GM18505 (cell line): ENCODE data around the gene SLC6A6.

ENCODE experiments used
- ATAC-seq: cut with Tn5 transposase; IDR thresholded peaks from one replicate; pipeline ENCODE4 v1.9.1; 2021; ENCODE audit not compliant: unreplicated experiment
- POLR2A ChIP-seq: IDR thresholded peaks from 4 replicates; pipeline ENCODE4 v1.6.1; 2011; ENCODE audit warnings: borderline replicate concordance; ENCODE audit not compliant: insufficient read depth, insufficient read length; ENCODE audit errors: extremely low read depth

SLC6A6 gene

DNA sequence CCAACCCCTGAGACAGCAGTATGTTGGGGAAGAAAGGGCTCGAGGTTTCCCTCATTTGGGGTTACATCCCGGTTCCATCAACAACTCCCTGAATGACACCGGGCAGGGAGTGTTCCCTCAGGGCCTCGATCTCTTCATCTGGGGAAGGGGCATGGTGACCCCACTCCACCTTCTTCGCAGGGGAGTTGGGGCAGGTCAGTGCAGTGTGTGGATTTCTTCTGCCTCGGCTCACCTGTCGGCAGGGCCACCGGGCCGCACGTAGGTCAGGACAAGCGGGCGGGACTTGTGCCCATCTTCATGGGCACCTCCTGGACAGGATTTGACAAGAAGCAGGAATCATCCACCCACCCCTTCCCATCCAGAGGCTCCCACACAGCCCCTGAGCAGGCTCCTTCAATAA lies 120.4 kb downstream of the SLC6A6 start:
- no peak for TF ChIP-seq POLR2A
- ATAC-seq: no peak

DNA sequence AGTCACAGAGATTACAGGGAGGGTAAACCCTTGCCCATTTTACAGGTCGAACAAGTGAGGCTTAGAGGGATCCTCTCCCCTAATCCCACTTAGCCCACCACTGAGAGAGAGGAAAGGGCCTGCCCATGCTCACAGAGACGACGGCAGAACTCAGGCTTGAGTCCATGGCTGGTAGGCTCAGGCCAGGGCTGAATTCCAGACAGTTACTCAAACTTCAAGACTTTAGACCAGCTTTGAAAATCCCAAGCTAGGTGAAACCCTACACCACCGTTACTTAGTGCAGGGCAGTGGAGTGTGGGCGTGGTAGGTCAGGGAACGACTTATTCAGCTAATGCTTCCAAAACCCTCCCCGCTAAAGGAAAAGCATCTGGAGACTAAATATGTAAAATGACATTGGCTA lies 121.4 kb downstream of the SLC6A6 start:
- no peak for ATAC-seq
- TF ChIP-seq POLR2A: no peak

DNA sequence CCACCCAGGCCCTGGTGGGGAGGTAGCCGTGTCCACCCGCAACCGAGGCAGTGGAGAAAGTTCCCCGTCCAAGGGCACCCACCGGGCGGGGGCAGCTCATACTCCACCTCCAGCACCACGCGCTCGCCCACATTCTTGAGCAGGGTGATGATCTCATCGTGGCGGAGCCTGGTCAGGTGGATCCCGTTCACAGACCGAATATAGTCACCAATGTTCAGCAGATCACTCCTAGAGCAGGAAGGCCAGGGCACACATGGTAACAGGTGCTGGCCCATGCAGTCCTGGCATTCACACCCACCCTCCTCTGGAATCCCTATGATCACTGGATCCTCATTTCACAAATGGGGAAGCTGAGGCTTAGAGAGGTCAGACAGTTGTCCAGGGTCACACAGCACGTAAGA lies 121.9 kb downstream of the SLC6A6 start:
- no peak for ATAC-seq

DNA sequence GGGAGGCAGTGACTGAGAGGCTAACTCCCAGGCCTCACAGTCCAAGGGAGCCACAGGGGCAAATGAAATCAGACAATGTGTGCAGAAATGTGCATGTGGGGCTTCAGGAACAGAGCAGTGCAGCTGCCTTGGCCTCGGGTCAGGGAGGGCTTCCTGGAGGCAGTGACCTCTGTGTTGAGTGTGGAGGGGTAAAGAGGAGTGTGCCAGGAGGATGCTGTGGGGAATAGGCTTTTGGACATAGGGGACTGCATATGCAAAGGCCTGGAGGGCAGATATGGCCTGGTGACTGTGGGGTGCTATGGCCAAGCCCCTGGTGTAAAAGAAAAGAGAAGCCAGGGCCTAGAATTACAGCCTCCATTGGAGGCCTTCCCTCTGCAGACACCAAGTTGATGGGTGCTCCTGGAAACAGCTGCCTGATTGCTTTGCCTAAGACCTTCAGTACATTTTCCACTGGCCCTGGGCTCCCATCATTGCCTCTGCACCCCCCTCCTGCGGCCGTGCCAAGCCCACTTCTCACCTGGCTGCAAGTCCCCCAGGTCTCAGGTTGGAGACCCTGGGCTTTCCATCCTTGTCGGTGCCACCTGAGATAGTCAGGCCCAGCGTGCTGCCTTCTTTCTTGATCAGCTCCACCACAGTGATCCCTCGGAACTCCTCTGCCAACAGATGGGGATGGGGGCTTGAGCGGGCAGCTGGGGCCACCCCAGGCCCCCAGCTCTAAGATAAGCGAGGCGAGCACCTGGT lies 122.7 kb downstream of the SLC6A6 start:
- TF ChIP-seq POLR2A: no peak
- no peak for ATAC-seq

More for the DNA sequence above, 121.9 kb downstream of the SLC6A6 start:
- TF ChIP-seq POLR2A: no peak

DNA sequence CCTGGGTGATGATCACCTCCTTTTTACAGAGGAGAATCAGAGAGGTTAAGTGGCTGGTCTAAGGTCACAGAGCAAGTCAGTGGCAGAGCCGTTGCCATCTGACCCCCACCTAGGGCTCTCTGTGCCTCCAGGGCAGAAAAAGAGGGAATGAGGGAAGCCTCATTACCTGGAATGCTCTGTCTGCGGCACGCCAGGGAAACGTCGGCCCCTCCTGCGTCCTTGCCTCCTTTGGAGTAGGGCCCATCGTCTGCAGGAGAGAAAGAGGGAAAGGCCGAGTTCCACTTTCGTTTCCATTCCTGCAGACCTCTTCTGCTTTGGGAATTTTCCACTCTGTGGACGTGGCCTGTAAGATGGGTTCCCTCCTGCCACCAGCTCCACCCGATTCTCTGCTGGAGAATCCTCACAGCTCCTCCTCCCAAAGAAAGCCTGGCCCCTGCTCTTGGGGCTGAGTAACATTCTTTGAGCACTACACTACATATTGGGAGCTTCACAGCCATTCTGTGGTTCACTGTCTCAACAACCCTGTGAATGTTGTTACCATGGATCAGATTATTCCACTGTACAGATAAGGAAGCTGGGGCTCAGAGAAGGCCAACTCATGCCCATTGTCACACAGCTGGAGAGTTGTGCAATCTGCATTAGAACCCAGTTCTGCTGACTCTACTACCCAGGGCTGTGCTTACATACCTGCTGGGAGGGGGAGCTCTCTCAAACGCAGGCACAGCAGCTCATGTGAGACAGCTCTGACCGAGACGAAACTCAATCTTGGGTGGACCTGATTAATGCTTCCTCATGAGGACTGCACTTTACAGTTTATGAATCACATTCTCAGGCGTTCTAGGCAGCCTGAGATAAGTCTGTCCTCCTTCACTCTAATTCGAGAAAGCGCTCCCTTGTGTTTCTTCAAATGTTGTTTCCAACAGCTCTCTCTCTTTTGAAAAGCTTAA lies 123.6 kb downstream of the SLC6A6 start:
- no peak for TF ChIP-seq POLR2A
- ATAC-seq: no peak

DNA sequence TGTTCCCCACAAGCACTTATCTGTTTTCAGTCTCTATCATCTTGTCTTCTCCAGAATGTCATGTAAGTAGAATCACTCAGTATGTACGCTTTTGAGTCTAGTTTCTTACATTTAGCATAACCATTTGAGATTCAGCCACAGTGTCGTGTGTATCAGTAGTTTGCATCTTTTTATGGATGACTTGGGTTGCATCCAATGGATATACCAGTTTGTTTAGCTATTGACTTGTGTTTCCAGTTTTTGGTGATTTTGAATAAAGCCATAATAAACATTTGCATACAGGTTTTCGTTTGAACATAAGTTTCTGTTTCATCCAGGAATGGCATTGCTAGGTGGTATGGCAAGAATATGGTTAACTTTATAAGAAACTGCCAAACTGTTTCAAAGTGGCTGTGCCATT lies 125.7 kb downstream of the SLC6A6 start:
- no peak for ATAC-seq
- no peak for TF ChIP-seq POLR2A

DNA sequence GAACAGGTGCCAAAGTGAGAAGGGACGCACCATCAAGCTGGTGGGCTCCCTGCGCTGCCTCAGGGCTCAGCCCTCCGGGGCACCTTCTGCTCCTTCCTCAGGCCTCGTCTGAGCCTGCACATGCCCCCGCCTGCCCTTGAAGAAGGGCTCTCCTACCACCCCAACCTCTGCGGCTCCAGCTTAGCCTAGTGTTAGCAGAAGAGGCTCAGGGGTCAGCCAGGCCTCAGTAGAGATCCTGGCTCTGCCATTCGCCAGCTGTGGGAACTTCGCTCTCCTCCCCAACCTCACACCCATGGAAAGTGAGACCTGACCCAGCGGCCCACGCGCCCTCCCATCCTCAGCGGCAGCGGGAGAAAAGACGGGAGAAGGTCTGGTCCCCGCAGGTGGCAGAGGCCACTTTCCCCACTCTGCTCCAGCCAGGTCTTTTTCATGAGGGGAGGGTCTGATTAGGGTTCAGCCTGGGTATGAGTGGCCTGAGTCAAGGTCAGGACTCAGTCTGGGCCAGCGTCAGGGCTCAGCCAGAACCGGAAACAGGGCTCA lies 129.5 kb downstream of the SLC6A6 start:
- TF ChIP-seq POLR2A: no peak
- no peak for ATAC-seq

DNA sequence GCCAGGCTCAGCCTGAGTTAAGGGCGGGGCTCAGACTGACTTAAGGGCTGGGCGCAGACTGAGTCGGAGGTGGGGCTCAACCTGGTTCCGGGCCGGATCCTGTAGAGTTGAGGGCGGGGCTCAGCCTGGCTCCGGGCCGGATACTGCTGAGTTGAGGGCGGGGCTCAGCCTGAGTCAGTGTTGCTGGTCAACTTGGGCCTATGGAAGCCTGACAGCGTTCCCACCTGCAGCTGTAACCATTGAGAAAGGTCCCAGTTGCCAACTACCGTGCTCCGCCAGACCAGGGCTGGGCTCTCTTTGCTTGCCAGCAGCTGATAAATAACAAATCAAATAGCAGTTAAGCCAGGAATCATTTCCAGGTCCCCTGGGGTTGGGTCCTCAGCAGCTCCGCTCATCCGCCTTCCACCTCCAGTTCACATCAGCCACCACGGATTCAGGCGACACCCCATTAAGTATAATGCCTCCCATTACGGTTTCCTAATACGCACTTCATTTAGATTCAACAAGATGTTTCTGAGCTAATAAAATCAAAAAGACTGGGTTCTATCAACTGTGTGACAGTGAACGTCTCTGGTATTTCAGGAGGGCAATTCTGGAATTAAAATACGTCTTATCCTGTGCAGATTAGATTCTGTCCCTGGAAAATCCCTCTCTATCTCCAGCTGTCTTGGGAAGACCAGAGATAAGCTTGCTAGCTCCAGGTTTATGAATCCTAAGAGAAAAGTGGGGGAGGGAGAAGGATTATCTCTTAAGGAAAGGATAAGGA lies 130.5 kb downstream of the SLC6A6 start:
- TF ChIP-seq POLR2A: no peak
- no peak for ATAC-seq

DNA sequence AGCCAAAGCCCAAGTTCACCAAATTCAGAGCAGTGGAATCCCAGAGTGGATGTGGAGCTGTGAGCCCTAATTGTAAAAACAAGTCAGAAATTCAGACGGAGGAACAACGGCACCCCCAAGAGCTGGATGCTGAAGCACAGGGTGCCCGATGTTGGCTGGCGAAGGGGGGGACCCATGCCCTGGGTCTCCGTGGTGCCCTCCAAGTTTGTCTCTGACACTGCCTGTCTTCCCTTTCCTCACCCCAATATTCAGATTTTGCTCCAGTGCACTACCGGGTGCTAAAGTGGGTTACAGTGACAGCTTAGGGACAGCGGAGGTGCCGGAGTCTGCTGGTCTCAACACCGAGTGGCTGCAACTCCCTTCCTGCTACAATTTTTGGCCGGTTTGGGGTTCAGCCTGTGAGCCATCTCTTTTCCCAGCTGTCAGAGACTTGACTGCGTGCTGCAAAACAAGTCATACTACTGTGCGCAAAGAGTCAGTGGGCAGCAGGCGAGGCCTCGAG lies 131.1 kb downstream of the SLC6A6 start:
- no peak for ATAC-seq

DNA sequence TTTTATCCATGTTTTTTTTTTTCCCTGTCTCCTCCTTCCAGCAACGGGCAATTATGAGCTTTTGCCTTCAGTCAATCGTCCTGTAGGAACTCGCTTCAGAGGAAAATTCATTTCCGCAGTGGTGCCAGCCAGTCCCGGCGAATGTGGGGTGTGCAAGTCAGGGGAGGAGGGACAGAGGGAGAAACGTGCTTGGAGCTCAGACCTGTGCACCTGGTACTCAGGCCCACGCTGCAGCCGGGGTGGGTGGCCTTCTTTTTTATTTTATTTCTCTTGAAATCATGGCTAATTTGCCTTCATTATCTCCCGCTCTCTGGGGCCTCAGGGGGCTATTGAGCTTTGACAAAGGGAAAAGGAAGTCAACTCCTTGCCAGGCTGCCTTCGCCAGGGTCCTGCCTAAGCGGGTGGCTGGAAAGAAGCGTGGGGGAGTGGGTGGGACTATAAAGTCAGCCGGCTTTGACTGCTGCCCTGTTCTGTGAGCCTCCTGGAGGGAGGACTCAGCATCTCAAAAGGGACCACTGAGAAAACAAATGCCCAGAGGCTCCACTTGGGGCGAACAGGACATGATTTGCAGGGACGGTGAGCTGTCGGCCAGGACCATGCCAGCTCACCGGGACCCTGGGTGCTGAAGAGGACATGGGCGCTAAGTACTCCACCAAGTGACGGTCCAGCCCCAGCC lies 132.2 kb downstream of the SLC6A6 start:
- TF ChIP-seq POLR2A: no peak
- ATAC-seq: no peak

More for the DNA sequence above, 131.1 kb downstream of the SLC6A6 start:
- no peak for TF ChIP-seq POLR2A

DNA sequence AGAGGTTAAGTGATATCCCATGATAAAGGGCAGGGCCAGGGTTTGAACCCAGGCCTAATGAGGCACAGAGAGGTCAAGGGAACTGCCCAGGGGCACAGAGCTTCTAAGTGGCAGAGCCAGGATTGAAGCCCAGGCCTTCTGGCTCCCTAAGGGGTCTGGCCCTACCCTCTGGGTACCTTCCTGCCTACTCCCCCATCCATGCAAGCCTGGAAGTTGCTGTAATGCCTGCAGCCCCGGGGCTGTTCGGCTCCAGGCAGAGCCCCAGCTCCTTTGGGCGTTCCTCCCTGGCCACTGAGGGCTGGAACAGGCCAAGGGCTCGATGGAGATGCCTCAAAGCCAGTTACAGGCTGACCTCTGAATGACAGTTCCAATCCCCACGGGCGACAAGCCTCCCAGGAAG lies 133.2 kb downstream of the SLC6A6 start:
- no peak for ATAC-seq

More for the DNA sequence above, 133.2 kb downstream of the SLC6A6 start:
- no peak for TF ChIP-seq POLR2A
